HL-60 (cell line): ENCODE data around the gene SRP9.

ENCODE experiments used
- DNase-seq, 2 experiments: peaks; one replicate each; pipeline ENCODE4 v3.0.0-alpha.2; 2010 to 2020; ENCODE audit warnings: low read depth in 1 of 2, low spot score in 1 of 2
- H3K27ac ChIP-seq: fragments of 250-450 bp; sonication (Bioruptor Pico); replicated peaks from 2 replicates; pipeline ENCODE4 v1.5.1; 2020; ENCODE audit warnings: mild to moderate bottlenecking, moderate library complexity
- H3K27me3 ChIP-seq: fragments of 250-450 bp; sonication (Bioruptor Pico); 2 replicates; pipeline ENCODE4 v1.5.1; 2021; ENCODE audit warnings: mild to moderate bottlenecking, moderate library complexity; ENCODE audit not compliant: insufficient read depth, poor library complexity, severe bottlenecking
- H3K4me3 ChIP-seq: replicated peaks from 2 replicates; pipeline ENCODE4 v1.5.1; 2011; ENCODE audit warnings: mild to moderate bottlenecking, control low read depth, low read length; ENCODE audit not compliant: insufficient read depth
- CTCF ChIP-seq: IDR thresholded peaks from one replicate; pipeline ENCODE4 v1.5.1; 2011; ENCODE audit warnings: low read length, control low read depth, inconsistent platforms; ENCODE audit not compliant: insufficient read depth
- GABPA ChIP-seq: IDR thresholded peaks from 2 replicates; pipeline ENCODE4 v1.6.1; 2012; ENCODE audit warnings: low read depth
- POLR2AphosphoS5 ChIP-seq: IDR thresholded peaks from 2 replicates; pipeline ENCODE4 v1.6.1; 2012; ENCODE audit warnings: low read depth
- REST ChIP-seq: IDR thresholded peaks from 2 replicates; pipeline ENCODE4 v1.6.1; 2012; ENCODE audit warnings: low read depth; ENCODE audit not compliant: insufficient replicate concordance
- SPI1 ChIP-seq: IDR thresholded peaks from 2 replicates; pipeline ENCODE4 v1.6.1; 2012; ENCODE audit warnings: low read depth, mild to moderate bottlenecking, borderline replicate concordance

SRP9 gene

GRCh38 chr1:225747566-225747965, 30.1 kb upstream of the SRP9 start:
- TF ChIP-seq GABPA = no peak
- no peak for TF ChIP-seq REST
- TF ChIP-seq POLR2AphosphoS5 = no peak
- TF ChIP-seq CTCF = no peak
- TF ChIP-seq SPI1 = no peak
- DNase-seq = no peak
- no peaks in the 10 kb centered on the region for H3K27me3 ChIP-seq
- H3K27ac ChIP-seq = no peak overlapping the region
- H3K4me3 ChIP-seq = no peak overlapping the region

- no peak for DNase-seq
- Histone ChIP-seq H3K27me3 (no peaks in the 10 kb centered on the region), H3K4me3 (no peak overlapping the region), H3K27ac (no peak overlapping the region)
- TF ChIP-seq SPI1 (no peak), POLR2AphosphoS5 (no peak), GABPA (no peak), CTCF (no peak), REST (no peak)
These were observed 29.1 kb upstream of the SRP9 start for GRCh38 chr1:225748529-225748928.

- no peaks in the 10 kb centered on the region for H3K27me3 ChIP-seq
- no peak for TF ChIP-seq REST
- no peak for TF ChIP-seq GABPA
- no peak for TF ChIP-seq POLR2AphosphoS5
- TF ChIP-seq SPI1 = no peak
- TF ChIP-seq CTCF = no peak
- H3K27ac ChIP-seq = no peak overlapping the region
- no peak for DNase-seq
- no peak overlapping the region for H3K4me3 ChIP-seq
These were observed 27.9 kb upstream of the SRP9 start for GRCh38 chr1:225749706-225750105.
